Measurements from ENCODE around the gene CIRBP.
A peak's percentile ranks its signal among the peaks of the same experiment; 100 is the strongest.

The CIRBP gene

DNA sequence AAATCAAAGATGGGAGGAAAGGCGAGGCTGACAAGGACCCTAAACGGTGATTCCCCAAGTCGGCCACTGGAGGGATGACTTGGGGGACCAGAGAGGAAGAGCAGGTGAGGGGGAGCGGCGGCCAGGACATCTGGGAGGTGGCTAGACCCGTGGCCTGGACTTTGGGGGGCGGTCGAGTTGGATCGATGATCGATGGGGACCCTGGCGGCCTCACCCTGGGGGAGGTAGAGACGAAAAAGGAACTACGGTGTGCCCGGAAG lies 7.7 kb upstream of the CIRBP start:
- TF ChIP-seq, protein P1, sequence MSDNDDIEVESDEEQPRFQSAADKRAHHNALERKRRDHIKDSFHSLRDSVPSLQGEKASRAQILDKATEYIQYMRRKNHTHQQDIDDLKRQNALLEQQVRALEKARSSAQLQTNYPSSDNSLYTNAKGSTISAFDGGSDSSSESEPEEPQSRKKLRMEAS (IDR thresholded peaks at IDR 0.05; ENCODE audit: low read depth, low read length): no peak
- TF ChIP-seq CTCF (IDR thresholded peaks at IDR 0.05; ENCODE audit: low read depth, low read length) (no peak), POLR2A (IDR thresholded peaks at IDR 0.05; ENCODE audit: extremely low read depth, insufficient read length) (no peak), MYC (IDR thresholded peaks at IDR 0.05; ENCODE audit: low read depth, low read length) (no peak)
- DNase-seq (ENCODE audit: low read depth): no peak
- H3K4me3 ChIP-seq (ENCODE audit: low read depth, low read length): peak overlapping the region; percentile 53

DNA sequence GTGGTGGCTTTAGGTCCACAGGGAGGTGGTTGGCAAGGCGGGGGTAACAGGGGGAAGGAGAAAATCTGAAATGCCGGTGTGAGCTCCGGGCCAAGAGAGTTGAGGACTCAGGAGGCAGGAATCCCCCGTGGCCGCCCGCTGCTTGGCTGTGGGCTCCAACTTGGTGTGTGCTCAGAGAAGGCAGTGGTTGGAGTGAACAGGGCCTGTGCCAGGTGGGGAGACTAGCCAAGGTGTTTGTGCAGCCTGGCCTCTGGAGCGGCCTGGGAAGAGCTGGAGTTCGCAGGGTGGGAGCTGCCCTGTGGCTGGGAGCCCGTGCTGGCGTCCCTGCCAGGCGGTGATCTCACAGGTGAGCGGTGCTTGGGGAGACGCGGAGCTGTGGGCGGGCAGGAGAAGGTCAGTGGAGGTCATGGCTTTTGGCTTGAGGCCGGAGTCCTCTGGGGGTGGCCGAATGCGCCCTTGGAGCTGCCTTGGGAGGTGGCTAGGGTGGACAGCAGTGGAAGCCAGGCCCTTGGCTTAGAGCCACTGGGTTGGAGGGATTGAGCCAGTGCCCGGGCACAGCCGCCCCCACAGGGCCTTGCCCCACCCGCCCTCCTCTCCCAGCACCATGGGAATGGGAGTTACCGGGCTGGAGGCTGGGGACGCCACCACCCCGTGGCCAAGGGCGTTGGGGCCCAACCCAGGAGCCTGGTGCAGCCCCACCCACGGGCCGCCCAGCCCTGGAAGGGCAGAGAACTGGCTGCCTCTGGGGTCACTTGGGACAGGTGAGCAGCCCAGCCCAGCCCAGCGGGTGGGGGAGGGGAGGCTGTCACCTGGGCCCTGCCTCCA lies 7.1 kb upstream of the CIRBP start:
- no peak for DNase-seq (ENCODE audit: low read depth)

GRCh38 chr19:1262623-1263123 lies 6.5 kb upstream of the CIRBP start:
- no peak overlapping the region for H3K4me3 ChIP-seq (ENCODE audit: low read depth, low read length)
- no peak for DNase-seq (ENCODE audit: low read depth)
- TF ChIP-seq MYC (IDR thresholded peaks at IDR 0.05; ENCODE audit: low read depth, low read length): no peak
- TF ChIP-seq, protein P1 (IDR thresholded peaks at IDR 0.05; ENCODE audit: low read depth, low read length): no peak
- no peak for TF ChIP-seq CTCF (IDR thresholded peaks at IDR 0.05; ENCODE audit: low read depth, low read length)
- no peak for TF ChIP-seq POLR2A (IDR thresholded peaks at IDR 0.05; ENCODE audit: extremely low read depth, insufficient read length)

More for the DNA sequence above, 7.1 kb upstream of the CIRBP start:
- TF ChIP-seq MYC (IDR thresholded peaks at IDR 0.05; ENCODE audit: low read depth, low read length): no peak
- TF ChIP-seq, protein P1 (IDR thresholded peaks at IDR 0.05; ENCODE audit: low read depth, low read length): no peak
- no peak for TF ChIP-seq CTCF (IDR thresholded peaks at IDR 0.05; ENCODE audit: low read depth, low read length)
- peak overlapping the region; percentile 53 for H3K4me3 ChIP-seq (ENCODE audit: low read depth, low read length)

- no peak overlapping the region for H3K4me3 ChIP-seq (ENCODE audit: low read depth, low read length)
- no peak for TF ChIP-seq POLR2A (IDR thresholded peaks at IDR 0.05; ENCODE audit: extremely low read depth, insufficient read length)
- TF ChIP-seq, protein P1 (IDR thresholded peaks at IDR 0.05; ENCODE audit: low read depth, low read length): no peak
- TF ChIP-seq MYC (IDR thresholded peaks at IDR 0.05; ENCODE audit: low read depth, low read length): no peak
- TF ChIP-seq CTCF (IDR thresholded peaks at IDR 0.05; ENCODE audit: low read depth, low read length): no peak
- DNase-seq (ENCODE audit: low read depth): no peak
These were observed 5.9 kb upstream of the CIRBP start for GRCh38 chr19:1263188-1263587.

GRCh38 chr19:1264801-1265614 lies 4.1 kb upstream of the CIRBP start:
- DNase-seq (ENCODE audit: low read depth): peak; percentile 47
- no peak overlapping the region for H3K4me3 ChIP-seq (ENCODE audit: low read depth, low read length)
- TF ChIP-seq, protein P1 (IDR thresholded peaks at IDR 0.05; ENCODE audit: low read depth, low read length): no peak
- no peak for TF ChIP-seq CTCF (IDR thresholded peaks at IDR 0.05; ENCODE audit: low read depth, low read length)
- no peak for TF ChIP-seq POLR2A (IDR thresholded peaks at IDR 0.05; ENCODE audit: extremely low read depth, insufficient read length)
- no peak for TF ChIP-seq MYC (IDR thresholded peaks at IDR 0.05; ENCODE audit: low read depth, low read length)
